GM12878 (cell line): ENCODE measurements around the gene MDM1. TPM values are rescaled to one million over a fixed set of nuclear protein-coding genes. Genes with fewer than 3 reads are reported as not detected.

Experiments
- ATAC-seq: fragments of 200-7000 bp; cut with Tn5 transposase; 3 replicates; pipeline ENCODE4 v1.9.1; 2020; ENCODE audit warnings: mild to moderate bottlenecking, moderate library complexity
- BruUV-seq: library from RNA; stranded (reverse); fragments of 400-500 nt; replicated peaks from 2 replicates; lab custom pipeline; 2021; lab: Mats Ljungman, UMichigan
- CTCF ChIA-PET: fragments of 300-600 bp; sonication (Branson Sonifier 250); formaldehyde crosslinking; extraction: SDS; loops from one replicate; lab custom pipeline; 2021; ENCODE audit warnings: inconsistent platforms; lab: Yijun Ruan, JAX
- POLR2A ChIA-PET: fragments of 350-600 bp; formaldehyde crosslinking; extraction: SDS; loops from one replicate; lab custom pipeline; 2021; ENCODE audit warnings: inconsistent platforms; lab: Charles Lee
- RAD21 ChIA-PET: fragments of 300-600 bp; sonication (Branson Sonifier 250); formaldehyde crosslinking; loops from one replicate; lab custom pipeline; 2023; ENCODE audit warnings: antibody characterized with exemption; ENCODE audit not compliant: unreplicated experiment; lab: Charles Lee
- SMC1A ChIA-PET: fragments of 300-600 bp; sonication (Branson Sonifier 250); formaldehyde crosslinking; loops from one replicate; lab custom pipeline; 2023; ENCODE audit not compliant: unreplicated experiment, uncharacterized antibody; lab: Charles Lee
- DNase-seq: peaks from one replicate; pipeline ENCODE4 v3.0.0-alpha.2; 2011; ENCODE audit warnings: low read depth, low spot score
- FAIRE-seq: peaks from 3 replicates; lab custom pipeline; 2011; peaks lifted over from hg19 to GRCh38; lab: Jason Lieb, UNC
- H2AFZ ChIP-seq: 2 replicates; pipeline ENCODE4 v1.6.0; 2011; ENCODE audit warnings: low read depth, low read length, control low read depth; ENCODE audit not compliant: control insufficient read depth
- H3K27ac ChIP-seq: 2 replicates; pipeline ENCODE4 v1.5.1; 2011; ENCODE audit warnings: control low read depth; ENCODE audit not compliant: control insufficient read depth, insufficient read depth
- H3K27me3 ChIP-seq, 2 experiments: replicated peaks in 1 of 2; 2 replicates each; pipeline versions ENCODE4 v1.6.0 to v1.6.1; 2011; ENCODE audit warnings: low read length in 1 of 2; ENCODE audit not compliant: control insufficient read depth in 2 of 2, insufficient read depth in 2 of 2
- H3K36me3 ChIP-seq, 2 experiments: 2 replicates each; pipeline ENCODE4 v1.5.1; 2011; ENCODE audit warnings: low read length in 1 of 2; ENCODE audit not compliant: control insufficient read depth in 2 of 2, insufficient read depth in 2 of 2
- H3K4me1 ChIP-seq: 2 replicates; pipeline ENCODE4 v1.6.1; 2011; ENCODE audit warnings: mild to moderate bottlenecking, low read length, moderate library complexity, mixed read lengths; ENCODE audit not compliant: control insufficient read depth, insufficient read depth
- H3K4me2 ChIP-seq: 2 replicates; pipeline ENCODE4 v1.6.0; 2011; ENCODE audit warnings: control low read depth; ENCODE audit not compliant: control insufficient read depth, insufficient read depth
- H3K4me3 ChIP-seq: fragments of 200-600 bp; sonication (generic); 2 replicates; pipeline ENCODE4 v1.5.1; 2016
- H3K79me2 ChIP-seq: 2 replicates; pipeline ENCODE4 v1.6.0; 2011; ENCODE audit warnings: low read length; ENCODE audit not compliant: control insufficient read depth, insufficient read depth
- H3K9ac ChIP-seq: 2 replicates; pipeline ENCODE4 v1.8.0; 2011; ENCODE audit warnings: low read length, control low read depth, mixed read lengths; ENCODE audit not compliant: control insufficient read depth, insufficient read depth
- H3K9me3 ChIP-seq: replicated peaks from 3 replicates; pipeline ENCODE4 v1.5.1; 2011; ENCODE audit warnings: mild to moderate bottlenecking, low read length; ENCODE audit not compliant: control insufficient read depth, insufficient read depth
- H4K20me1 ChIP-seq: 2 replicates; pipeline ENCODE4 v1.6.0; 2011; ENCODE audit not compliant: control insufficient read depth, insufficient read depth
- BCL3 ChIP-seq: IDR thresholded peaks from 2 replicates; pipeline ENCODE4 v1.6.1; 2011; ENCODE audit warnings: borderline replicate concordance, low read depth, mild to moderate bottlenecking, moderate library complexity, low read length; ENCODE audit not compliant: insufficient read depth, poor library complexity, severe bottlenecking
- CBFB ChIP-seq: IDR thresholded peaks from 2 replicates; pipeline ENCODE4 v1.6.1; 2016; ENCODE audit warnings: antibody characterized with exemption, low read depth
- CEBPB ChIP-seq, 2 experiments: fragments of 150-350 bp in 1 of 2; IDR thresholded peaks; 2 replicates each; pipeline ENCODE4 v1.6.1; 2012 to 2014; ENCODE audit warnings: low read depth in 2 of 2, low read length in 2 of 2, borderline replicate concordance in 1 of 2, inconsistent platforms in 1 of 2
- CREM ChIP-seq: IDR thresholded peaks from 2 replicates; pipeline ENCODE4 v1.6.1; 2014; ENCODE audit warnings: antibody characterized with exemption, low read depth
- EP300 ChIP-seq, 2 experiments: fragments of 150-350 bp in 1 of 2; IDR thresholded peaks; 2 replicates each; pipeline ENCODE4 v1.6.1; 2011 to 2012; ENCODE audit warnings: low read depth in 2 of 2, low read length in 2 of 2, borderline replicate concordance in 1 of 2, improper control_type of control experiment in 1 of 2, inconsistent platforms in 1 of 2; ENCODE audit not compliant: control insufficient read depth in 1 of 2
- ETV6 ChIP-seq, 2 experiments: fragments of 450-650 bp in 1 of 2; IDR thresholded peaks in 1 of 2; conservative IDR thresholded peaks in 1 of 2; 2 replicates each; pipeline ENCODE4 v1.6.1; 2014; ENCODE audit warnings: antibody characterized with exemption in 1 of 2, borderline replicate concordance in 1 of 2, low read depth in 1 of 2, mild to moderate bottlenecking in 1 of 2, moderate library complexity in 1 of 2
- EZH2 ChIP-seq: IDR thresholded peaks from 2 replicates; pipeline ENCODE4 v1.6.1; 2012; ENCODE audit warnings: low read depth, mild to moderate bottlenecking, control low read depth, inconsistent platforms, low read length, borderline replicate concordance; ENCODE audit not compliant: control insufficient read depth
- GATAD2B ChIP-seq: fragments of 450-650 bp; conservative IDR thresholded peaks from 2 replicates; pipeline ENCODE4 v1.6.1; 2017; ENCODE audit warnings: low read depth, mild to moderate bottlenecking, moderate library complexity
- IRF4 ChIP-seq: IDR thresholded peaks from 2 replicates; pipeline ENCODE4 v1.6.1; 2011; ENCODE audit warnings: low read depth, low read length
- LARP7 ChIP-seq: fragments of 450-650 bp; IDR thresholded peaks from 2 replicates; pipeline ENCODE4 v1.6.1; 2017; ENCODE audit warnings: mild to moderate bottlenecking
- MEF2B ChIP-seq: fragments of 450-650 bp; IDR thresholded peaks from 2 replicates; pipeline ENCODE4 v1.6.1; 2018; ENCODE audit warnings: mild to moderate bottlenecking, moderate library complexity; ENCODE audit not compliant: partially characterized antibody, poor library complexity, severe bottlenecking
- MYB ChIP-seq: fragments of 150-350 bp; IDR thresholded peaks from 2 replicates; pipeline ENCODE4 v1.6.1; 2014; ENCODE audit warnings: mild to moderate bottlenecking, low read depth, low read length, borderline replicate concordance
- NR2F1 ChIP-seq: fragments of 450-650 bp; conservative IDR thresholded peaks from 2 replicates; pipeline ENCODE4 v1.6.1; 2017; ENCODE audit warnings: mild to moderate bottlenecking
- PML ChIP-seq: IDR thresholded peaks from 2 replicates; pipeline ENCODE4 v1.6.1; 2012; ENCODE audit warnings: low read length, inconsistent platforms
- SMAD1 ChIP-seq: fragments of 450-650 bp; IDR thresholded peaks from 2 replicates; pipeline ENCODE4 v1.6.1; 2018; ENCODE audit warnings: mild to moderate bottlenecking, low read depth; ENCODE audit not compliant: partially characterized antibody
- SMC3 ChIP-seq: IDR thresholded peaks from 2 replicates; pipeline ENCODE4 v1.6.1; 2011; ENCODE audit warnings: low read length, improper control_type of control experiment, borderline replicate concordance
- TBL1XR1 ChIP-seq: IDR thresholded peaks from 2 replicates; pipeline ENCODE4 v1.6.1; 2012; ENCODE audit warnings: low read depth, low read length, improper control_type of control experiment
- TCF12 ChIP-seq: IDR thresholded peaks from 2 replicates; pipeline ENCODE4 v1.6.1; 2011; ENCODE audit warnings: low read depth, mild to moderate bottlenecking, low read length
- WGBS: methylation state at CpG from one replicate; pipeline ENCODE4 v1.1.6; 2016; ENCODE audit warnings: low lambda C conversion rate; ENCODE audit not compliant: insufficient replicate concordance, insufficient coverage; ENCODE audit errors: missing lambda C conversion rate; 5-methylcytosine and 5-hydroxymethylcytosine counted together
- in situ Hi-C: fragments of 300-500 bp; cut with MboI; formaldehyde crosslinking; loops from 9 replicates; pipeline ENCODE4 v1.14.3; 2018; ENCODE audit warnings: mixed read lengths
- intact Hi-C: fragments of 100-400 bp; cut with micrococcal nuclease; formaldehyde crosslinking; loops from one replicate; pipeline ENCODE4 v1.14.2; 2022; ENCODE audit not compliant: unreplicated experiment
- polyA plus RNA-seq, 11 experiments: library from polyadenylated mRNA; depleted of rRNA in 4 of 11; unstranded in 6 of 11; stranded (reverse) in 5 of 11; fragments of >200 nt; fragmentation: Nextera tagmentation in 4 of 11; fragmentation: Illumina TruSeq in 1 of 11; extraction: Ambion mirVana in 4 of 11; extraction: Trizol in 1 of 11; gene quantifications; 1 replicate in 1 of 11; 2 replicates in 10 of 11; pipeline versions ENCODE4 v1.2.1 to v1.2.3, GENCODE V29; 2011 to 2016; ENCODE audit warnings: inconsistent platforms in 2 of 11, missing spikeins in 2 of 11, low read depth in 1 of 11
- total RNA-seq, 4 experiments: library from RNA; depleted of rRNA in 3 of 4; stranded (reverse); fragments of >200 nt in 3 of 4; fragmentation: Illumina TruSeq in 1 of 4; extraction: Trizol in 1 of 4; gene quantifications; 2 replicates each; pipeline versions ENCODE4 v1.2.1 to v1.2.3, GENCODE V29; 2013 to 2021

Gene MDM1
- total and polyA plus RNA-seq, 10 of the 15 experiments (the other 5 are each of a cell fraction or from before 2014, with no cell fraction given): 10.1 to 25.3 (median 16.5) TPM

GRCh38 chr12:68364893-68365725, 32.9 kb upstream of the MDM1 start:
- Histone ChIP-seq H3K4me1 (peaks cover 23% of the 10 kb centered on the region), H3K79me2 (no peaks in the 10 kb centered on the region; the same call in 1 of the 2 replicates), H3K36me3 (no peaks in the 10 kb centered on the region), H2AFZ (peak overlapping the region; percentile 90), H3K9ac (peak overlapping the region; percentile 75), H3K9me3 (no peaks in the 10 kb centered on the region; the same call in 2 of the 3 replicates), H3K4me2 (peak overlapping the region; percentile 98), H4K20me1 (no peaks in the 10 kb centered on the region), H3K4me3 (peak overlapping the region; percentile 53), H3K27me3 (no peaks in the 10 kb centered on the region), H3K27ac (peak overlapping the region; percentile 94)
- SMC1A ChIA-PET: interaction anchor here (0.6 to 5.2 kb wide), 24 partner anchors 8 to 442 kb away, joined by 3 to 32 read pairs (median 5); partner anchors contain the start of gene MDM1
- WGBS: 2% methylated on average over 26 of the region's 26 CpGs
- in situ Hi-C loops: loop anchor here (25.0 kb wide), 1 partner anchor 247 kb away; the partner anchor contains the start of gene RAP1B
- peak; percentile 84 for FAIRE-seq
- ATAC-seq: peak; percentile 89
- CTCF ChIA-PET: interaction anchor here (0.6 to 1.9 kb wide), 9 partner anchors 9 to 247 kb away, joined by 3 to 9 read pairs (median 4); no protein-coding TSS in a partner anchor
- intact Hi-C loops: loop anchor here (1.0 to 2.0 kb wide), 3 partner anchors 9 to 248 kb away; no protein-coding TSS in a partner anchor
- POLR2A ChIA-PET: interaction anchor here (0.6 to 2.2 kb wide), 13 partner anchors 8 to 449 kb away, joined by 3 to 15 read pairs (median 5); partner anchors contain the start of gene RAP1B
- RAD21 ChIA-PET: interaction anchor here (0.6 to 3.9 kb wide), 23 partner anchors 8 to 422 kb away, joined by 3 to 37 read pairs (median 3); partner anchors contain the start of gene RAP1B
- BruUV-seq: TSS peak; percentile 86
- peak; percentile 97 for DNase-seq
- TF ChIP-seq CREM (peak; percentile 39; the same call in 1 of the 2 replicates), TCF12 (peak; percentile 73; the same call in 1 of the 2 replicates), GATAD2B (peak; percentile 95), PML (0 out of 2 replicates have a peak, but pooled peaks have one; percentile 63), NR2F1 (peak; percentile 64), EP300 (IDR thresholded peaks at IDR 0.05; ENCODE audit: borderline replicate concordance in 1 of 2, control insufficient read depth in 1 of 2, low read depth in 2 of 2, low read length in 2 of 2) (peak; percentile 52 to 59; a peak in 3 of 4 replicates), SMAD1 (no peak), MEF2B (peak; percentile 77), SMC3 (peak; percentile 20; the same call in 1 of the 2 replicates), BCL3 (peak; percentile 70), IRF4 (0 out of 2 replicates have a peak, but pooled peaks have one; percentile 41), EZH2 (no peak), CBFB (peak; percentile 23; the same call in 1 of the 2 replicates), TBL1XR1 (peak; percentile 89), ETV6 (conservative IDR thresholded peaks at IDR 0.05 in 1 of 2, IDR thresholded peaks at IDR 0.05 in 1 of 2; ENCODE audit: borderline replicate concordance in 1 of 2, low read depth in 1 of 2) (0 out of 4 replicates have a peak, but pooled peaks of 1 of the 2 experiments have one; percentile 26), LARP7 (peak; percentile 65; the same call in 1 of the 2 replicates), MYB (peak; percentile 46; the same call in 1 of the 2 replicates), CEBPB (IDR thresholded peaks at IDR 0.05; ENCODE audit: borderline replicate concordance in 1 of 2, low read depth in 2 of 2, low read length in 2 of 2) (peak in 1 of 2 experiments; percentile 28; a peak in 1 of 4 replicates)
